ENCODE measurements around the gene MTHFSD.

Gene MTHFSD

GRCh38 chr16:86527366-86527765, 27.7 kb downstream of the MTHFSD start:
- Histone ChIP-seq H3K27me3 (peaks cover 20% of the 10 kb centered on the region), H3K4me1 (ENCODE audit: control insufficient read depth in 1 of 2, insufficient read depth in 1 of 2, low read depth in 1 of 2, low read length in 1 of 2) (peaks cover 0 to under 1% of the 10 kb centered on the region in 2 experiments), H3K27ac (no peak overlapping the region), H3K9me3 (no peaks in the 10 kb centered on the region), H3K36me3 (peaks cover 18% of the 10 kb centered on the region), H3K4me3 (ENCODE audit: low read depth in 1 of 2, low read length in 1 of 2) (no peak overlapping the region)
- no peak for TF ChIP-seq CTCF (IDR thresholded peaks at IDR 0.05)

DNA sequence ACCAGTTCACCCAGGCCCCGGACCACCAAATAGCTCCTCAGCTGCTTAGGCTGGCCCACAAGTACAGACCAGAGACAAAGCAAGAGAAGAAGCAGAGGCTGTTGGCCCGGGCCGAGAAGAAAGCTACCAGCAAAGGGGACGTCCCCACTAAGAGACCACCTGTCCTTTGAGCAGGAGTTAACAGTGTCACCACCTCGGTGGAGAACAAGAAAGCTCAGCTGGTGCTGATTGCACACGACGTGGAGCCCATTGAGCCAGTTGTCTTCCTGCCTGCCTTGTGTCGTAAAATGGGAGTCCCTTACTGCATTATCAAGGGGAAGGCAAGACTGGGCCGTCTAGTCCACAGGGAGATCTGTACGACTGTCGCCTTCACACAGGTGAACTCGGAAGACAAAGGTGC, 29.3 kb downstream of the MTHFSD start:
- Histone ChIP-seq H3K4me1 (ENCODE audit: control insufficient read depth in 1 of 2, insufficient read depth in 1 of 2, low read depth in 1 of 2, low read length in 1 of 2) (peaks cover 14 to 15% of the 10 kb centered on the region in 2 experiments), H3K36me3 (peaks cover 5% of the 10 kb centered on the region), H3K27me3 (peaks cover 35% of the 10 kb centered on the region), H3K27ac (no peak overlapping the region), H3K4me3 (ENCODE audit: low read depth in 1 of 2, low read length in 1 of 2) (no peak overlapping the region), H3K9me3 (no peaks in the 10 kb centered on the region)
- no peak for TF ChIP-seq CTCF (IDR thresholded peaks at IDR 0.05)

DNA sequence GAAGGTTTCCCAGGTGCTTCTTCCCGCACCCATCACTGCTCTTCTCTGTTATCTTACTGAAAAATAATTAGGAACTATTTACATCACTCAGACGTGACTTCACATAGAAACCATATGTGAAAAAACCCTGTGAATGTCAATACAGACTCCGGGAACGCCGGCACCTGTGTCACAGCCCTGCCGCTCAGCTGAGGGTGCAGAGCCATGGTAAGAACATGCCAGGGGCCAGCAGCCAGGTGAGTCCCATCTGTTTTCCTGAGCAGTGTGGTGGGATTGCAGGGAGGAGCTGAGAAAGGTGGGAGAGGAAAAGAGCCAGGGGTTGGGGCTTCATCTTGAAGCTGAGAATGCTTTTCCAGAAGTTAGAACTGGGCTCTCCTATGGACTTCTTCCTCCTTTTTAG, 31.0 kb downstream of the MTHFSD start:
- H3K27ac ChIP-seq: no peak overlapping the region

GRCh38 chr16:86523166-86523740, 31.8 kb downstream of the MTHFSD start:
- H3K27ac ChIP-seq: no peak overlapping the region
- TF ChIP-seq CTCF (IDR thresholded peaks at IDR 0.05): no peak
- no peaks in the 10 kb centered on the region for H3K9me3 ChIP-seq
- H3K4me3 ChIP-seq (ENCODE audit: low read depth in 1 of 2, low read length in 1 of 2): no peak overlapping the region
- H3K27me3 ChIP-seq: peaks cover 60% of the 10 kb centered on the region
- H3K4me1 ChIP-seq (ENCODE audit: control insufficient read depth in 1 of 2, insufficient read depth in 1 of 2, low read depth in 1 of 2, low read length in 1 of 2): peaks cover 20 to 21% of the 10 kb centered on the region in 2 experiments
- H3K36me3 ChIP-seq: no peaks in the 10 kb centered on the region

More for the DNA sequence above, 31.0 kb downstream of the MTHFSD start:
- TF ChIP-seq CTCF (IDR thresholded peaks at IDR 0.05): no peak
- H3K27me3 ChIP-seq: peaks cover 52% of the 10 kb centered on the region
- no peaks in the 10 kb centered on the region for H3K9me3 ChIP-seq
- peaks cover 20 to 21% of the 10 kb centered on the region in 2 experiments for H3K4me1 ChIP-seq (ENCODE audit: control insufficient read depth in 1 of 2, insufficient read depth in 1 of 2, low read depth in 1 of 2, low read length in 1 of 2)
- no peak overlapping the region for H3K4me3 ChIP-seq (ENCODE audit: low read depth in 1 of 2, low read length in 1 of 2)
- H3K36me3 ChIP-seq: no peaks in the 10 kb centered on the region

- H3K9me3 ChIP-seq: no peaks in the 10 kb centered on the region
- no peak overlapping the region for H3K4me3 ChIP-seq (ENCODE audit: low read depth in 1 of 2, low read length in 1 of 2)
- no peak overlapping the region for H3K27ac ChIP-seq
- H3K4me1 ChIP-seq (ENCODE audit: control insufficient read depth in 1 of 2, insufficient read depth in 1 of 2, low read depth in 1 of 2, low read length in 1 of 2): peaks cover 20 to 21% of the 10 kb centered on the region in 2 experiments
- no peak for TF ChIP-seq CTCF (IDR thresholded peaks at IDR 0.05)
- no peaks in the 10 kb centered on the region for H3K36me3 ChIP-seq
- H3K27me3 ChIP-seq: peaks cover 66% of the 10 kb centered on the region
Measured at GRCh38 chr16:86522634-86523033, 32.4 kb downstream of the MTHFSD start.

Data from neutrophil (primary cell).